AG04450 (cell line): ENCODE measurements around the gene PCDHGA8. TPM values are rescaled to one million over a fixed set of nuclear protein-coding genes. Genes with fewer than 3 reads are reported as not detected.

Source experiments
- CTCF ChIA-PET: fragments of 300-600, 350-600 bp; formaldehyde crosslinking; extraction: SDS; loops from one replicate; lab custom pipeline; 2022; ENCODE audit warnings: antibody characterized with exemption, inconsistent platforms; lab: Charles Lee
- POLR2A ChIA-PET: fragments of 350-600 bp; formaldehyde crosslinking; extraction: SDS; loops from one replicate; lab custom pipeline; 2021; ENCODE audit warnings: antibody characterized with exemption, inconsistent platforms; lab: Yijun Ruan, JAX
- DNase-seq: peaks from one replicate; pipeline ENCODE4 v3.0.0-alpha.2; 2011; ENCODE audit warnings: low read depth, low spot score
- H3K27ac ChIP-seq: one replicate; pipeline ENCODE4 v1.5.1; 2012; ENCODE audit warnings: low read depth, low read length, control low read depth
- H3K27me3 ChIP-seq: one replicate; pipeline ENCODE4 v1.6.0; 2012; ENCODE audit warnings: low read length; ENCODE audit not compliant: control insufficient read depth, insufficient read depth
- H3K4me3 ChIP-seq: 2 replicates; pipeline ENCODE4 v1.5.1; 2011; ENCODE audit warnings: mild to moderate bottlenecking, low read depth, low read length, control low read depth
- H3K9me3 ChIP-seq: 2 replicates; pipeline ENCODE4 v1.5.1; 2012; ENCODE audit warnings: low read length; ENCODE audit not compliant: control insufficient read depth, insufficient read depth
- CTCF ChIP-seq: IDR thresholded peaks from 2 replicates; pipeline ENCODE4 v1.5.1; 2011; ENCODE audit warnings: low read depth, low read length, control low read depth, inconsistent platforms
- polyA plus RNA-seq: library from polyadenylated mRNA; depleted of rRNA; stranded (reverse); fragments of >200 nt; gene quantifications from 2 replicates; pipeline ENCODE4 v1.2.3, GENCODE V29; 2011

PCDHGA8 gene
- polyA plus RNA-seq, 1 experiment: 0.93 TPM

GRCh38 chr5:141419074-141419880 lies 26.8 kb downstream of the PCDHGA8 start:
- Histone ChIP-seq H3K27ac (no peak overlapping the region), H3K27me3 (no peaks in the 10 kb centered on the region), H3K9me3 (peaks cover 69% of the 10 kb centered on the region), H3K4me3 (no peak overlapping the region)
- CTCF ChIA-PET: interaction anchor here (0.6 to 7.6 kb wide), 3 partner anchors 19 to 144 kb away, joined by 3 to 107 read pairs (median 106); no protein-coding TSS in a partner anchor
- TF ChIP-seq CTCF: no peak
- POLR2A ChIA-PET: interaction anchor here (0.6 kb wide), 1 partner anchor 99 kb away, joined by 4 read pairs; no protein-coding TSS in a partner anchor
- DNase-seq: no peak

GRCh38 chr5:141420855-141421488 lies 28.5 kb downstream of the PCDHGA8 start, which contains the start of gene PCDHGA11:
PCDHGA11 (plus strand) TSS chr5:141421051; CDS start chr5:141421228, 177 bp downstream.
- Histone ChIP-seq H3K27ac (peak within 1 kb of the TSS; percentile 39), H3K9me3 (peaks cover 60% of the 10 kb centered on the region), H3K4me3 (peak within 1 kb of the TSS; percentile 50), H3K27me3 (no peaks in the 10 kb centered on the region)
- POLR2A ChIA-PET: interaction anchor here (1.0 kb wide), 1 partner anchor 54 kb away, joined by 4 read pairs; no protein-coding TSS in a partner anchor
- CTCF ChIA-PET: interaction anchor here (0.7 to 7.6 kb wide), 13 partner anchors 9 to 146 kb away, joined by 3 to 106 read pairs (median 5); partner anchors contain the start of genes PCDHGA10, PCDHGA12, PCDHGB3 and PCDHGC3
- TF ChIP-seq CTCF: peak; percentile 54
- no peak for DNase-seq

GRCh38 chr5:141421489-141421855 lies 29.0 kb downstream of the PCDHGA8 start:
- H3K27me3 ChIP-seq: no peaks in the 10 kb centered on the region
- H3K27ac ChIP-seq: no peak overlapping the region
- peaks cover 65% of the 10 kb centered on the region for H3K9me3 ChIP-seq
- peak overlapping the region; percentile 50 for H3K4me3 ChIP-seq
- no peak for DNase-seq
- TF ChIP-seq CTCF: no peak
- POLR2A ChIA-PET: interaction anchor here (1.0 kb wide), 1 partner anchor 54 kb away, joined by 4 read pairs; no protein-coding TSS in a partner anchor
- CTCF ChIA-PET: interaction anchor here (0.7 to 7.6 kb wide), 12 partner anchors 9 to 146 kb away, joined by 3 to 106 read pairs (median 5); partner anchors contain the start of genes PCDHGA10, PCDHGA12, PCDHGB3 and PCDHGC3

GRCh38 chr5:141422742-141423291 lies 30.4 kb downstream of the PCDHGA8 start:
- CTCF ChIA-PET: interaction anchor here (2.1 to 7.6 kb wide), 3 partner anchors 135 to 145 kb away, joined by 5 to 106 read pairs (median 16); no protein-coding TSS in a partner anchor

More at GRCh38 chr5:141422742-141423291, 30.4 kb downstream of the PCDHGA8 start:
- TF ChIP-seq CTCF: no peak
- Histone ChIP-seq H3K27ac (no peak overlapping the region), H3K4me3 (no peak overlapping the region), H3K27me3 (no peaks in the 10 kb centered on the region), H3K9me3 (peaks cover 71% of the 10 kb centered on the region)
- DNase-seq: no peak
- POLR2A ChIA-PET: no interaction called here
